ENCODE measurements around the gene LOC101059915.
A peak's percentile ranks its signal among the peaks of the same experiment; 100 is the strongest.

The LOC101059915 gene

DNA sequence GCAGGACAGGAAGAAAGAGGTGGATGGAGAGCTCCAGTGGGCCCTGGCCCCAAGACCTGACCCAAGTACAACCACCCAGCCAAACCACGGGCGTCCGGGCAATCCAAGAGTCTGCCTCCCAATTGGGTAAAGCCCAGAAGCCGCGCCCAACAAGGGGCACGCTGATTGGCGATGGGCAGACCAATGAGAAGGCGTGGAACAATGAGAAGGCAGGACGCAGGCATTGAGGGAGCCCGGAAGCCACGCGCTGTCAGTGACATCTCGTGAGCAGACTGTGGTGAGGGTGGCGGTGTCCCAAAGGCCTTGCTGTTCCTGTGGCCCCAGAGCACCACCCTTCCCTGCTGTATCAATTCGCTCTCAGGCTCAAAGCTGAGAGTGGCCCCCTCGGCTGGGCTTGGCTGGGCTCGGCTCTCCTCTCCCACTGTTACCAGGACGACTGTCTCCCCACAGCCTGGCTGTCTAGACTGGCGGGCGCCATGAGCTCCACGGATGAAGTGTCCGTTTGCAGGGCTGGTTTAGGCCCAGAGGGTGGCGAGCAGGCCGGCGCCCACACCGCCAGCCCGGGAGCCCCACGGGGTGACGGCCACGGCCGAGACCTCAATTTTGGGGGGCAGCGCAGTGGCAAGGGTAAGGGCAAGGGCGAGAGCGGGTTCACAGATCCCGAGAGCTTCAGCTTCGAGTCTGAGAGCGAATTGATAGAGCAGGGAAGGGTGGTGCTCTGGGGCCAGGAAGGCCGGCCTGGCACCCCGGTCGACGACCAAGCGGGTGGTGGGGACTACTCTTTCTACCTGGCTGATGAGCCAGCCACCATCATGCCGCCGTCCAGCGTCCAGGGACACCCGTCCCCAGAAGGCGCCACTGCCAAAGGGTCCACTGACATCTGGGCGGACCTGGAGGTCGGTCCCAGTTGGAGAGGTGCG, at the start of gene LOC101059915:
Gene LOC101059915 (plus strand): TSS at position 219 of the 920 bp plus-strand sequence.
- Mint-ChIP-seq H3K27me3 (ENCODE audit: low read depth) (peaks cover 4% of the 10 kb centered on the region), H3K27ac (no peak within 1 kb of the TSS), H3K9me3 (no peaks in the 10 kb centered on the region), H3K36me3 (ENCODE audit: low read depth) (no peaks in the 10 kb centered on the region), H3K4me1 (ENCODE audit: low read depth) (peaks cover 19% of the 10 kb centered on the region), H3K4me3 (no peak within 1 kb of the TSS)
- no peak for DNase-seq (ENCODE audit: low spot score)

DNA sequence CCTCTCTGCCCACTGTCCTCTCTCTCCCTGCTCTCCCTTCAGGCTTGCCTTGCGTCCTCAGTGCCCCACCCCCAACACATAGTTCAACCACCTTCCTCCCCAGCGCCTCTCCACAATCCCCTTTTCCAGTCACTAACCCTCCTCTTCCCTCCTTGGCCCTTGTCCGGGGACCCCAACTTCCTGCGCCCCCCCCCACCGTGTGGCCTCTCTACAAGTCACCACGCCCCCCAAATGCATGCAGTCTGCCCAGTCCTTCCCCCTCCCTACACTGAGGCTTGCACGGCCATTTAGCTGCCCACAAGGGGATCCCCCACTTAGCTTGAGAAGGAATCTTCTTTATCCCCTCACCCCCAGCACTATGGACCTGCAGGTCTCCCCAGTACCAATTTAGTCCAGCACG, 49.6 kb upstream of the LOC101059915 start:
- Mint-ChIP-seq H3K4me3 (peak overlapping the region; percentile 90), H3K9me3 (no peaks in the 10 kb centered on the region), H3K27ac (peak overlapping the region; percentile 87), H3K27me3 (ENCODE audit: low read depth) (no peaks in the 10 kb centered on the region), H3K4me1 (ENCODE audit: low read depth) (peaks cover 48% of the 10 kb centered on the region), H3K36me3 (ENCODE audit: low read depth) (peaks cover 30% of the 10 kb centered on the region)
- DNase-seq (ENCODE audit: low spot score), result no peak

DNA sequence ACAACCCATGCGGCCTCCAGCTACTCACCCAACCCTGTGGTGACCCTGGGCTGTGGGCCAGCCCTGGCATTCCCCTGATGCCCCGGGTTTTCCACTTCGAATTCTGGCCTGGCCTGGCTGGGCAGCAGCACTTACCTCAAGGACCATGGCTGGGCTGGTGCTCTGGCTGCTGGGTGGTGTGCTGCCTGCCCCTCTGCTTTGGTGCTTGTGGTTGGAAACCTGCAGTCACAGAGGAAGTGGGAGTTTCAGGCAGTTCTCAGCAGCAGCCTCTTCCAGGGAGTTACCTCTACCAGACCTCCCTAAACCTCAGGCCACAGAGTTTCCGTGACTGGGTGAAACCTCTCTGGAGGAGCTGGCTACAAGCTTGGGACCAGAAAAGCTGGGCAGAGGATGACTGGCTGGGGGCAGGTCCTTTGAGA, 49.0 kb upstream of the LOC101059915 start, which contains the start of gene CXCR3:
Gene CXCR3 (minus strand): TSS at position 209 of the 419 bp plus-strand sequence. CDS start 62 bp downstream, at position 147.
- Mint-ChIP-seq H3K27me3 (ENCODE audit: low read depth) (no peaks in the 10 kb centered on the region), H3K9me3 (no peaks in the 10 kb centered on the region), H3K36me3 (ENCODE audit: low read depth) (peaks cover 26% of the 10 kb centered on the region), H3K4me1 (ENCODE audit: low read depth) (peaks cover 51% of the 10 kb centered on the region), H3K27ac (peak within 1 kb of the TSS; percentile 87), H3K4me3 (peak within 1 kb of the TSS; percentile 90)
- DNase-seq (ENCODE audit: low spot score), result peak; percentile 80

DNA sequence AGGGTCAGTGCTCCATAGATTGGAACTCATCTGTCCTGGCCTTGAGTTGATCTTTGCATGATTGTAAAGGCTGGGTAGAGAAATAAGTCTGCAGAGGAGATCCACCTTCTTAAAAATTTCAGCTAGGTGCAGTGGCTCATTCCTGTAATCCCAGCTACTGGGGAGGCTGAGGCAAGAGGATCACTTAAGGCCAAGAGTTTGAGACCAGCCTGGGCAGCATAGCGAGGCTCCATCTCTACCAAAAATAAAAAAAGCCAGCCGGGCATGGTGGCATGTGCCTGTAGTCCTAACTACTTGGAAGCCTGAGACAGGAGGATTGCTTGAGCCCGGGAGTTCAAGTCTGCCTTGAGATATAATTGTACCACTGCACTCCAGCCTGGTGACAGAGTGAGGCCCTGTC, 48.6 kb upstream of the LOC101059915 start:
- Mint-ChIP-seq H3K27me3 (ENCODE audit: low read depth) (no peaks in the 10 kb centered on the region), H3K4me3 (peak overlapping the region; percentile 90), H3K36me3 (ENCODE audit: low read depth) (peaks cover 26% of the 10 kb centered on the region), H3K27ac (peak overlapping the region; percentile 87), H3K4me1 (ENCODE audit: low read depth) (peaks cover 53% of the 10 kb centered on the region), H3K9me3 (no peaks in the 10 kb centered on the region)
- no peak for DNase-seq (ENCODE audit: low spot score)

DNA sequence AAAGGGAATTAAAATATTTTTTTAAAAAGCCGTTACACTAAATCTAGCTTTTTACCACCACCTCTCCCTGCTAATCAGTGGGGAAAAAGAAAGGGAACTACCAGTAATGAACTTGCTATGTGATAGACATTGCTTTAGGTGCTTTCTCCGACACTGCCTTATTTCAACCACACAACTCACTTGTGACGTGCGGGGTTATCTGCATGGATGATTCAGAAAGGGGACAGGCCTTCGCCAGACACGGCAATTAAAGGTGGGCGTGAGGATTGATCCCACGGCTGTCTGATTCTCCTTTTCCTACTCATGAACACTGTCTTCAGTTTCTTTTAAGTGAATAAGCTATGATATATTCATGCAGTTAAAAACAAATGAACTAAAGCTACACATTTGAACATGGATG, 48.2 kb upstream of the LOC101059915 start:
- Mint-ChIP-seq H3K4me1 (ENCODE audit: low read depth) (peaks cover 55% of the 10 kb centered on the region), H3K27me3 (ENCODE audit: low read depth) (no peaks in the 10 kb centered on the region), H3K36me3 (ENCODE audit: low read depth) (peaks cover 26% of the 10 kb centered on the region), H3K4me3 (peak overlapping the region; percentile 90), H3K27ac (peak overlapping the region; percentile 87), H3K9me3 (no peaks in the 10 kb centered on the region)
- peak; percentile 76 for DNase-seq (ENCODE audit: low spot score)

DNA sequence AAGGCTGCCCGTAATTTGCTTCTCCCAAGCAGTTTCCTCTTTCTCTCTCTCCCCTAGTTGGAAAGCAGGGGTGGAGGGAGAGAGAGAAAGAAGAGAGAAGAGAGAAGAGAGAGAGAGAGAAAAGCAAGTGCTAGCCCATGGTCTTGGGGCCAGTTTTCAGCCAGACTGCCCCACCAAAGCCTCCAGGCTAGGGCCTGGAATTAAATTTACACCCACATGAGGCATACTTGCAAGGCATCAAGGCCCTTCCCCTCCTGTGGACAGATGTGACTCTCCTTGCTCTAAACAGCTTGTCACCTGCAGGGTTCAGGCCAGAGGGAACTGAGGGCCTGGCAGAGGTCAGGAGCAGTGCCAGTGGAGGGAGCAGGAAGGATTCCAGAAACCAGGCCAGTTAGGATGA, 47.4 kb upstream of the LOC101059915 start:
- Mint-ChIP-seq H3K9me3 (no peaks in the 10 kb centered on the region), H3K4me1 (ENCODE audit: low read depth) (peaks cover 53% of the 10 kb centered on the region), H3K4me3 (no peak overlapping the region), H3K27me3 (ENCODE audit: low read depth) (no peaks in the 10 kb centered on the region), H3K36me3 (ENCODE audit: low read depth) (peaks cover 22% of the 10 kb centered on the region), H3K27ac (no peak overlapping the region)
- no peak for DNase-seq (ENCODE audit: low spot score)

DNA sequence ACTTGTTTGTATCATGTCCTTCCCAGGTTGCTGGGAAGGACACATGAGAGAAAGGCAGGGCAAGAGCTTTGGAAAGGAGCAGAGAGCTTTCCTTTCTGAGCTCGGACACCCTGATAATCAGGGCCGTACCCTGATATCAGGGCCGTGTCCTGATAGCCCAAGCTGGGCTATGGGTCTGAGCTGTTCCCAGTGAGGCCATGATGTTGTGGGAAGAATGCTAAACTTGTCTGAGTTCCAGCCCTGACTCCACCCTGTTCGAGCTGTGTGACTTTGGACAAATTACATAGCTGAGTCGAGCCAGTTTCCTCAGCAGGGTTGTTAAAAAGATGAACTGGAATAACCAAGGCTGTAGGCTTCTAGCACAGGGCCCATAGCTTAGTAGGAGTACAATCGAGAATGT, 45.7 kb upstream of the LOC101059915 start:
- peaks cover 43% of the 10 kb centered on the region for H3K4me1 Mint-ChIP-seq (ENCODE audit: low read depth)
- peaks cover 11% of the 10 kb centered on the region for H3K36me3 Mint-ChIP-seq (ENCODE audit: low read depth)
- no peak overlapping the region for H3K4me3 Mint-ChIP-seq
- no peaks in the 10 kb centered on the region for H3K9me3 Mint-ChIP-seq
- no peaks in the 10 kb centered on the region for H3K27me3 Mint-ChIP-seq (ENCODE audit: low read depth)
- H3K27ac Mint-ChIP-seq, result peak overlapping the region; percentile 72
- no peak for DNase-seq (ENCODE audit: low spot score)

DNA sequence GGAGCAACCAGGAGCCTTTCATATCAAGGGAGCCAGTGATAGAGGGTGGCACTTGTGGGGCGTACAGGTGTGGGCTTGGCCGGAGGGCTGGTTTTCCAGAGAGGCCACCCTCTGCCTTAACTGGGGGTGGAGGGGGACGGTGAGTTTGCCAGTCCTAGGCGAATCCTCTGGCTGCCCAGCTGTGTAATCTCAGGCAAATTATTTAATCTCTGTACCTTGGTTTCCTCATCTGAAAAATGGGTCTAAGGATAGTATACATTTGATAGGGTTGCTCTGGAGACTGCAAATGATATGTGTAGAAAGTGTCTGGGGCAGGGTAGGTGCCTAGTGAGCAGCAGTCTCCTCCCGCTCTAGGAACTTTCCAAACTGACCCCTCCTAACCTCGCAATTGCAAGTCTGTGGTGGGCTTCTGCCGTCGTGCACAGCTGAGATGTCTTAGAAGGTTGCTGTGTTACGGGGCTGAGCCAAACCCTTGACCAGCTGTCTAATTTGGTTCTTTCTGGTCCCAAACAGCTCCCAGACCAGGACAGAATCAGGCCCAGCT, 45.2 kb upstream of the LOC101059915 start:
- H3K27me3 Mint-ChIP-seq (ENCODE audit: low read depth), result no peaks in the 10 kb centered on the region
- no peak for DNase-seq (ENCODE audit: low spot score)
- H3K4me1 Mint-ChIP-seq (ENCODE audit: low read depth), result peaks cover 42% of the 10 kb centered on the region
- H3K9me3 Mint-ChIP-seq, result no peaks in the 10 kb centered on the region
- peaks cover 6% of the 10 kb centered on the region for H3K36me3 Mint-ChIP-seq (ENCODE audit: low read depth)
- peak overlapping the region; percentile 91 for H3K27ac Mint-ChIP-seq
- H3K4me3 Mint-ChIP-seq, result no peak overlapping the region

DNA sequence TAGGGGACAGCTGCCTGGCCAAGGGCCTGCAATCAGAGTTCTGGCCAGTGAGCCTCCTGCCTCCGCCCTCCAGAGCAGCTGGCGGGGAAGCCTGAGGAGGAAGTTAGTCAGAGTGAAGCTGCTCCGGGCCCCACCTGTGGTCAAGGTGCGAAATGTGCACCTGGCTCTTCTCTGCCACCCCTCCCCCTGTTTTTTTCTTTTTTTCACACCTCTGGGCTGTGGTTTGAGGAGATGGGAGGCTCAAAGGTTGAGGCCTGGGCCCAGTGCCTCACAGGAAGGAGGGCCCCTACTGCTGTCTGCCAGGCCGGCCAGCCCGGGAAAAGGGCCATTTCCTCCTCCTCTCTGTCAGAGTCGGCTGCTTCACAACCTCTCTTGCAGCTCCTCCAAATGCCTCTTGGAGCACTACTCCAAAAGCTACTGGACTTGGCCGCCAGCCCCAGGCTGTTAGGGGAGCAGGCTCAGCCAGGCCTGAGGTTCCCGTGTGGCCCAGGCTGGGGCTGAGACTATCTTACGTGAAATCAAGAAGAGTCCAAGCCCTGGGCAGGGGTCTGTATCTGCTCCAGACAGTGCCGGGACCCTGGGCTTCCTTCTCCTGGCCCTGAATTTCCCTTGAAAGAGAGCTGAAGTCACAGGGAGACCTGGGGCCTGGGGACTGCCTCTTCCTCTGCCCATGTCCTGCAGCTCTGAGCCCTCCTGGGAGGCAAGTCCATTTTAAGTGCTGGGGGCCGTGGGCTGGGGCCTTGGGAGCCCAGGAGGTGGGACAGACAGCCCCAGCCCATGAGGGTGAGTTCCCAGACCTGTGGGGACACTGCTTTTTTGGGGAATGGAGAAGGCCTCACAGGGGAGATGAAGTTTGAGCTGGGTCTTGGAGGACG, 44.5 kb upstream of the LOC101059915 start:
- Mint-ChIP-seq H3K4me1 (ENCODE audit: low read depth) (peaks cover 38% of the 10 kb centered on the region), H3K27ac (peak overlapping the region; percentile 91), H3K27me3 (ENCODE audit: low read depth) (no peaks in the 10 kb centered on the region), H3K4me3 (peak overlapping the region; percentile 72), H3K9me3 (no peaks in the 10 kb centered on the region), H3K36me3 (ENCODE audit: low read depth) (peaks cover 2% of the 10 kb centered on the region)
- DNase-seq (ENCODE audit: low spot score), result peak; percentile 37

DNA sequence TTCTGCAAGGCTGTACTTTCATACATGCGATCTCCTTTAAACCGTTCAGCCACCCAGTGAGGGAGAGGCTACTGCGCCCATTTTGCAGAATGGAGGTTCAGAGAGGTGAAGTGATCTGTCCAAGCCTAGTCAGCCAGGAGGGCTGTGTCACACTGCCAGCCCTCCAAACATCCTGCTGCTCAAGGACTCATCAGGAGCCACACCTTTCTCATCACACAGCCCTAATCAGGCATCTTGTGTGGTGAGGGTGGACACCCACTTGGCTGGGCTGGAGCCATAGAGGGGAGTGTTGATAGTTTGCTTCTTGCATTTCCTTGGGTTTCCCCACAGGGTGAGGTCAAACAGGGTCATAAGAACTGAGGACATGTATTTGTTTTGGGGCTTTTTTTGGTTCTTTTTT, 43.6 kb upstream of the LOC101059915 start:
- H3K9me3 Mint-ChIP-seq, result no peaks in the 10 kb centered on the region
- peak overlapping the region; percentile 39 for H3K4me3 Mint-ChIP-seq
- peak; percentile 24 for DNase-seq (ENCODE audit: low spot score)
- peak overlapping the region; percentile 91 for H3K27ac Mint-ChIP-seq
- no peaks in the 10 kb centered on the region for H3K27me3 Mint-ChIP-seq (ENCODE audit: low read depth)
- peaks cover 31% of the 10 kb centered on the region for H3K4me1 Mint-ChIP-seq (ENCODE audit: low read depth)
- no peaks in the 10 kb centered on the region for H3K36me3 Mint-ChIP-seq (ENCODE audit: low read depth)

DNA sequence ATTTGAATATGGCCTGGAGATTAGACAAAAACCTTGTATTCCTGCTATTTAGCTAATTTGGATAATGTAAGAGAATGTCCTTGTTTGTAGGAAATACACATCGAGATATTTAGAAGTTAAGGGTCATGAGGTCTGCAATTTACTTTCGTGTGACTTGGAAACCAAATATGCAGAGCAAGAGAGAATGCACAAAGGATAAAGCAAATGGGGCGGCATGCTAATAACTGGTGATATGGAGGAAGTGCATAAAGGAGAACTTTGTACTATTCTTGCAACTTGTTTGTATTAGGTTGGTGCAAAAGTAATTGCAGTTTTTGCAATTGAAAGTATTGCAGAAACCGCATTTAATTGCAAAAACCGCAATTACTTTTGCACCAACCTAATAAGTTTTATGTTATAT, 41.9 kb upstream of the LOC101059915 start:
- no peak for DNase-seq (ENCODE audit: low spot score)
- H3K9me3 Mint-ChIP-seq, result no peaks in the 10 kb centered on the region
- H3K4me1 Mint-ChIP-seq (ENCODE audit: low read depth), result peaks cover 23% of the 10 kb centered on the region
- no peaks in the 10 kb centered on the region for H3K27me3 Mint-ChIP-seq (ENCODE audit: low read depth)
- H3K4me3 Mint-ChIP-seq, result no peak overlapping the region
- H3K36me3 Mint-ChIP-seq (ENCODE audit: low read depth), result no peaks in the 10 kb centered on the region
- no peak overlapping the region for H3K27ac Mint-ChIP-seq

DNA sequence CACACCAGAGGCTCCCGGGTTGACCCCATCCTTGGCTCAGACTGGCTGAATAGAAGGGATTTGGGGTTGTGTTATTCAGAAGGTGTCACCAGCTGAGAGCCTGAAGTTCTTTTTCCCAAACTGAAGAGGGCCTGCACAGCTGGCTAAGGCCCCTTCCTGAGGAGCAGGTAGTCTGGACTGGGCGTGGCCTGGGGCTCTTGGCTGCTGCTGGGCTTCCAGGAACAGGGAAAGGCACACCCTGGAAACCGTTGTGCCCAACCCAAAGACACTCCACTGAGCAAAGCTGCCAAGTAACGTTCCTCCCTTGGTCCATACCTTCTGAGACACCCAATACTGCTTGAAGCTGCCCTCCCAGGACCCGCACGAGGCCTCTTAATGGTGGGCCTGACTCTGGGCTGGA, 40.8 kb upstream of the LOC101059915 start:
- no peaks in the 10 kb centered on the region for H3K36me3 Mint-ChIP-seq (ENCODE audit: low read depth)
- H3K9me3 Mint-ChIP-seq, result no peaks in the 10 kb centered on the region
- H3K4me1 Mint-ChIP-seq (ENCODE audit: low read depth), result peaks cover 22% of the 10 kb centered on the region
- no peak for DNase-seq (ENCODE audit: low spot score)
- no peak overlapping the region for H3K27ac Mint-ChIP-seq
- no peak overlapping the region for H3K4me3 Mint-ChIP-seq
- no peaks in the 10 kb centered on the region for H3K27me3 Mint-ChIP-seq (ENCODE audit: low read depth)

DNA sequence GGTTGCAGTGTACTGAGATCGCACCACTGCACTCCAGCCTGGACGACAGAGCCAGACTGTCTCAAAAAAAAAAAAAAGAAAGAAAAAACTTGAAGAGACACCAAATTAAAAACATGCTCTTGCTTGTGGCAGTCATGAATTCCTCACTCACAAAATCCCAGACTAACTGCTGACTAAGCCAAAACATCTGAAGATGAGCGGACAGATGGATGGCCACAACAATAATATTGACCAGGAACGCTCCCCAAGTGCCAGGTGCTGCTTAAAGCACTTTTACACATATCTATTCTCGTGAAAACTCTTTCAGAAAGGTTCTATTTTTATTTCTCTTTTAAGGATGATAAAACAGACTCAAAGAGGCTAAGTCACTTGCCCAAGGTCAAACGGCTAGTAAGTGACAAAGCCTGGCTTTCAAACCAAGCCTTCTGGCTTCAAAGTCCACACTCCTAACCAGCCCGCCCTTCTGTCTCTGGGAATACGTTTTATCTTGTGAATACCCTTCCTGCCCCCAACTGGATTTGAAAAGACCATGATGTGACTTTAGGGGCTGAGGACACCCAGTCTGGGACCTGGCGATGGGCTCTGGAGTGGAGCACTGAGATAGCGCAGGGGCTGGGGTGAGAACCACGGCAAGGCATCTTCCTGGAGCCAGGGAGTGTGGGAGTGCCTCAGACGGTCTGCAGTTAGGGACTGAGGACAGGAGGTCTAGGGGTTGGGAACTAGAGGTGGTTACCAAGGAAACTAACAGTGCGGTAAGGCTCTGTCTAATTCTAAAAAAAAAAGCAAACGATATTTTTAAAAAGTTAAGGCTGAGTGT, 39.5 kb upstream of the LOC101059915 start:
- Mint-ChIP-seq H3K4me1 (ENCODE audit: low read depth) (peaks cover 16% of the 10 kb centered on the region), H3K27ac (no peak overlapping the region), H3K4me3 (no peak overlapping the region), H3K36me3 (ENCODE audit: low read depth) (no peaks in the 10 kb centered on the region), H3K27me3 (ENCODE audit: low read depth) (no peaks in the 10 kb centered on the region), H3K9me3 (no peaks in the 10 kb centered on the region)
- no peak for DNase-seq (ENCODE audit: low spot score)

Data from T-helper 2 cell treated with Interferon-gamma antibody and Interleukin-4, amounts not matched to agents 5 μg/mL and 100 μg/mL, for 36 hours (primary cell).